GM12873 (cell line): ENCODE measurements around the gene CD40.

Experiments used
- TF ChIP-seq, protein P1 (sequence below): IDR thresholded peaks from 2 replicates; pipeline ENCODE4 v1.5.1; 2012; ENCODE audit warnings: low read depth, mild to moderate bottlenecking, moderate library complexity, low read length, control low read depth; ENCODE audit not compliant: insufficient read depth; ENCODE audit errors: missing control alignments

The CD40 gene

DNA sequence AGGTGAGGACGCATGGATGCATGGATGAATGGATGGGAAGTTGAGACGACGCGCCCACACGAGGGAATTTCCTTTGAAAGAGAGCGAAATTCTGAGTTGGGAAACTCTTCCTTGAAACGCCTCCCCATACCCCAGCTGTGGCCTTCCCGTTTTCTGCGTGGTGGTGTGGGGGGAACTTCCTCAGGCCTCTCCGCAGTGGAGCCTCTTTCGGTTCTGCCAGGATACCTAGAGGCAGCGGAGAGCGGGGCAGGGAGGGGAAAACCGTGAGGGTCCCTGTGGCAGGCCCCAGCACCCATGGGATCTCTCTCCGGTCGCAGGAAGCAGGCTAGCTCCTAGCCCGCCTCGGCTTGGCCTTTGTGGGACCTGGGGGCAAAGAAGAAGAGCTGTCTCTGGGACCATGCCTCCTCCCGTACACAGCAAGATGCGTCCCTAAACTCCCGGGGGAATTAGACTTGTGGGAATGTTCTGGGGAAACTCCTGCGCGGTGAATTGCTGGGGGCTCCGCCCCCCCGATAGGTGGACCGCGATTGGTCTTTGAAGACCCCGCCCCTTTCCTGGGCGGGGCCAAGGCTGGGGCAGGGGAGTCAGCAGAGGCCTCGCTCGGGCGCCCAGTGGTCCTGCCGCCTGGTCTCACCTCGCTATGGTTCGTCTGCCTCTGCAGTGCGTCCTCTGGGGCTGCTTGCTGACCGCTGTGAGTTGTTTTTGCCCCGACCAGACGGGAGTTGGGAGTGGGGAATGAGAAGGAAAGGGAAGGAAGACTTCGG, at the start of gene CD40:
CD40 (plus strand) TSS at position 611 of the 764 bp plus-strand sequence; CDS start at position 641, 30 bp downstream.
- TF ChIP-seq, protein P1, sequence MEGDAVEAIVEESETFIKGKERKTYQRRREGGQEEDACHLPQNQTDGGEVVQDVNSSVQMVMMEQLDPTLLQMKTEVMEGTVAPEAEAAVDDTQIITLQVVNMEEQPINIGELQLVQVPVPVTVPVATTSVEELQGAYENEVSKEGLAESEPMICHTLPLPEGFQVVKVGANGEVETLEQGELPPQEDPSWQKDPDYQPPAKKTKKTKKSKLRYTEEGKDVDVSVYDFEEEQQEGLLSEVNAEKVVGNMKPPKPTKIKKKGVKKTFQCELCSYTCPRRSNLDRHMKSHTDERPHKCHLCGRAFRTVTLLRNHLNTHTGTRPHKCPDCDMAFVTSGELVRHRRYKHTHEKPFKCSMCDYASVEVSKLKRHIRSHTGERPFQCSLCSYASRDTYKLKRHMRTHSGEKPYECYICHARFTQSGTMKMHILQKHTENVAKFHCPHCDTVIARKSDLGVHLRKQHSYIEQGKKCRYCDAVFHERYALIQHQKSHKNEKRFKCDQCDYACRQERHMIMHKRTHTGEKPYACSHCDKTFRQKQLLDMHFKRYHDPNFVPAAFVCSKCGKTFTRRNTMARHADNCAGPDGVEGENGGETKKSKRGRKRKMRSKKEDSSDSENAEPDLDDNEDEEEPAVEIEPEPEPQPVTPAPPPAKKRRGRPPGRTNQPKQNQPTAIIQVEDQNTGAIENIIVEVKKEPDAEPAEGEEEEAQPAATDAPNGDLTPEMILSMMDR = peak; percentile 19

DNA sequence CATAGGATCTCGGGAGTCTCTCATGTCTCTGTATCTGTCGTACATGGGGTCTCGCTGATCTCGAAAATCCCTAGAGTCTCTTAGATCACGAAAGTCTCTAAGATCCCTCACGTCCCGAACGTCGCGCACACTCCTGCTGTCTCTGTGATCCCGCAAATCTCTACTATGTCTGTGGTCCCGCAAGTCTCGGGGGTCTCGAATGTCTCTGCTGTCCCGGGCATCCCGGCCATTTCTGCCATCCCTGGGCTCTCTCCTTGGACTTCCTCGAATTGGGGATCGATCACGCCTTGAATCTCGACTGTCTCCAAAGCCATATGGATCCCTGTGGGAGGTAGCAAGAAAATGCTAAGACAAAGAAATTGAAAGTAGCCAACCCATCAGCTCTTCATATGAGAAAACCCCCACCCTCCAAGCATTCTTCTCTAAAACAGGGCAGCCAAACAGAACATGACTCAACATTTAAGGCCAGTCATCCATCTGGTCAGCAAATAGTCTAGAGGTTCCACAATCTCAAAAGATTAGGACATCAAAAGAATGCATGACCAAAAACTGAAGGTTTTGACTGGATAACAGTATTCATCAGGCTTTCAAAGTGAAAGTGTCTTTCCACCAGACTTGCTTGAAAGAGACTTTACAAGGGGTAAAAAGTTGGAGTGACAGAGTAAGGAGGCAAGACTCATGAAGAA, 47.8 kb upstream of the CD40 start:
- TF ChIP-seq, protein P1 = no peak

DNA sequence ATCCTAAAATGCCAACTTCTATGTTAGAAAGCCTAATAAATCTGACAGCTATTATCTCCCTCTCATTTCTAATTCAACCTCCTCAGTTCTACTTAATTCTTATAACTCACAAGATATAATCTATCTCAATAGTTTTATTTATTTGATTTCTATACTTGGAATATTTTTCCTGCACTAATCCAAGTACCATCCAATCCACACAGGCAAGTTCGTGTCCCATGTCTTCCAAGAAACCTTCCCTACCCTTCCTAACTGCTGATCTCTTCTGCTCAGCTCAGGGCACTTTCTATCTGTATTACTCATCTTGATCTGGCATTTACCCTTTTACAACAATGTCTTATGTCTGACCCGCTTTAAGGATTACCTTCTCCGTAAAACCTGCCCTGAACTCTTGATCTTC, 46.5 kb upstream of the CD40 start:
- TF ChIP-seq, protein P1 = no peak

DNA sequence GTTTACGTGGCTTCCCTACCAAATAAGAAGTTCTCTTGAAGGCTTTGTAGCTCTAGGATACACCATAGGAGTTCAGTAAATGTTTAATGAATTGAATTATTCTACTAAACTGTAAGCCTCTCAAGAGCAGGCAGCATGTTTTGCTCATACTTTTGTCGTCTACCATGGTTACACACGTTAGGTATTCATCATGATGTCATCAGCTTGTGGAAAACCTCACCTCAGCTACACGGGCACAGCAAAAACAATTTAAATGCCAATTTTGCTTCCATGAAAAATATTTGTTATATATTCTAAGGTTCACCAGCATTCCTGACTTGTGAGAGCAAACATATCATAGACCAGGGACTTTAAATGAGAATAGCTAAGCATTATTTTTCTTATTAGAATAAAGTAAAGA, 45.1 kb upstream of the CD40 start:
- TF ChIP-seq, protein P1 = no peak

DNA sequence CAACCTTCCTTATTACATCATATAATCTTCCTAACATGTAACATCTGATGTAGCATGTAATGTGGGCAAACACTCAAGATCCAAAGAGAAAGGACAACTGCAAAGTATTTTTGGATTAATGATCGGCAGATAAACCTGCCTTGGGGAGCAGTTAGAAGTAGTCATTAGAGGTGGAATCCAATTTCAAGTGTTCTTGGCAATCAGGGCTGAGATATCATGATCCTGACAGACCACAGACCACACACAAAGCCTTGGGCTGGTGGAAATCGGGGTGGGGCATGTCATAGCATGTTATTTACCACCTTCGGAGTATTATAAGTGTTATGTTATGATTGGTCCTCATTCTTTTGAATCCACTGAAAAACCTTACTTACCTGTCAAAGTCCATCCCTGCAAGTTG, 44.7 kb upstream of the CD40 start:
- TF ChIP-seq, protein P1 = no peak

DNA sequence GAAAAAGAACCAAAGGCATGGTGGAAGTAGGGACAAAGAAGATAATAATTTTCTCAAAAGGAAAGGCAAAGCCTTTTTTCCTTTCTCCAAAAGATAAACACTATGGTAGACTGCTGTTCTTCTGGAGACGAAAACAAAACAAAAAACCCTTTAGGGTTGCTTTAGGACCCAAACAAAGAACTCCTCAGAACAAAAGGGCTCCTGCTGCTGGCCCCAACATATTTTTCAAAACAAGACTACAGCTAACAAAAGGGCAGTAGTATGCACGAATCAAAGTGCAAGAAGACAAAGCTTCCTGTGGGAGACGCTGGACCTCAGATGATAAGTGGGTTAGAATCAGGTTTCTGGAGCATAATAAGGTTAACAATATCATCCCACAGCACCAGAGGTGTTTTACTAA, 44.1 kb upstream of the CD40 start:
- TF ChIP-seq, protein P1 = no peak

DNA sequence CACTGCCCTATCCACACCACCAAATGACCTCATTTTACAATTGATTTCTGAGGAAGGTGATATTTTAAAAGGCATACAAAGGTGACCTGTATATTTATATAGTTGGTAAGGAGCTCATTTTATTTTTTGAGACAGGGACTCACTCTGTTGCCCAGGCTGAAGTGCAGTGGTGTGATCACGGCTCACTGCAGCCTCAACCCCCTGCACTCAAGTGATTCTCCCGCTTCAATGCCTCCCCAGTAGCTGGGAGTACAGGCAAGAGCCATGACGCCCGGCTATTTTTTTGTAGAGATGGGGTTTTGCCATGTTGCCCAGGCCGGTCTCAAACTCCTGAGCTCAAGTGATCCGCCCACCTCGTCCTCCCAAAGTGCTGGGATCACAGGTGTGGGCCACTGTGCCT, 41.3 kb upstream of the CD40 start:
- TF ChIP-seq, protein P1 = no peak
